HG03097 (cell line): Measurements from ENCODE around the gene ASMTL.
"Not testable (repeated sequence)": the region's sequence is repeated elsewhere in the genome, so short reads cannot be mapped to it uniquely, and the experiment has no call there.

Source experiments
- ATAC-seq: cut with Tn5 transposase; IDR thresholded peaks from one replicate; pipeline ENCODE4 v1.9.1; 2021; ENCODE audit not compliant: unreplicated experiment, low FRiP score

Gene ASMTL

DNA sequence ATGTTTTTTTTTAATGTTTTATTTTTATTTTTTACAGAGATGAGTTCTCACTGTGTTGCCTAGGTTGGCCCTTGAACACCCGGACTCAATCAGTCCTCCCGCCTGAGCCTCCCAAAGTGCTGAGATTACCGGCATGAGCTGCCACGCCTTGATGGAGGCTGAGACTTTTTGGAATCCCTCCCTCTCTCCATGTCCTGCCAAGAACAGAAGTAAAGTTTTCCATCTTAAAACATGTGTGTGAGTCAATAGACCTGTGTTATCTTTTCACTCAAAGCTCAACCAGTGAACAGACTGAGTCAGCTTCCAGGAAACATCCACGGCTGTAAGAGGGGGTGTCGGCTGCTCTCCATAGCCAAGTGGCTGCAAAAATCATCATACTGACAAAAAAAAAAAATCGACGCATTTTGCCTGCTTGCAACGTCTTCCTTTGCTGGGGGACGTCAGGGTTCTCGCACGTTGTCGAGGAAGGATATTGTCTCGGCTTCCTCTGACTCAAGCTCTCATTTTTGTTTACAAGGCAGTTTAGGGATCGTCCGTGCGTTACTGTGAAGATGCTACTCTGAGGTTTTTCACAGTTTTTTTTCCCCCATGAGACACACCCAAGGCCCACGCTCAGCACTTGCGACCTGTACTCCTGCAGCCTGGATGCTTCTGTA lies 10.0 kb upstream of the ASMTL start:
- no peak for ATAC-seq

DNA sequence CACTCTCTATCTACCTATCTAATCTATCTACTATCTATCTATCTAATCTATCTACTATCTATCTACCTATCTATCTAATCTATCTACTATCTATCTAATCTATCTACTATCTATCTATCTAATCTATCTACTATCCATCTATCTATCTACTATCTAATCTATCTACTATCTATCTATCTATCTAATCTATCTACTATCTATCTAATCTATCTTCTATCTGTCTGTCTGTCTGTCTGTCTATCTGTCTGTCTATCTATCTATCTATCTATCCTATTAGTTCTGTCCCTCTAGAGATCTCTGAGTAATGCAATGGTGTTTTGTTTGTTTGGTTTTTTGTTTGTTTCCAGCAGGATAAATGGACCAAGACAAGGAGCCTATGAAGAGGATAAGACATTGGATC lies 9.4 kb upstream of the ASMTL start:
- no peak for ATAC-seq

DNA sequence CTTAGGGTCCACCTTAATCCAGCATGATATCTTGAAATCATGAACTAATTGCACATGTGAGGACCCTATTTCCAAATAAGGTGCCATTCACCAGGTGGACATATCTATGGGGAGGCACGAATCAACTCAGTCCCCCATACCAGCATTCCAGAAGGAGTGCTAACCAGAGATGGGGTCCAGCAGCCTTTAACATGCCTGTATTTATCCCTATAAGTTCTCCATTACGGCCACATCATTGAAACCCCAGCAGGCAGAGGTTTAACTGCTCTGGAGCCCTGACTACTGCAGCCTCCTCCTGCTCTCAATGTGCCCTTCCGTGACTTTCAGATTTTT lies 3.2 kb upstream of the ASMTL start:
- no peak for ATAC-seq

DNA sequence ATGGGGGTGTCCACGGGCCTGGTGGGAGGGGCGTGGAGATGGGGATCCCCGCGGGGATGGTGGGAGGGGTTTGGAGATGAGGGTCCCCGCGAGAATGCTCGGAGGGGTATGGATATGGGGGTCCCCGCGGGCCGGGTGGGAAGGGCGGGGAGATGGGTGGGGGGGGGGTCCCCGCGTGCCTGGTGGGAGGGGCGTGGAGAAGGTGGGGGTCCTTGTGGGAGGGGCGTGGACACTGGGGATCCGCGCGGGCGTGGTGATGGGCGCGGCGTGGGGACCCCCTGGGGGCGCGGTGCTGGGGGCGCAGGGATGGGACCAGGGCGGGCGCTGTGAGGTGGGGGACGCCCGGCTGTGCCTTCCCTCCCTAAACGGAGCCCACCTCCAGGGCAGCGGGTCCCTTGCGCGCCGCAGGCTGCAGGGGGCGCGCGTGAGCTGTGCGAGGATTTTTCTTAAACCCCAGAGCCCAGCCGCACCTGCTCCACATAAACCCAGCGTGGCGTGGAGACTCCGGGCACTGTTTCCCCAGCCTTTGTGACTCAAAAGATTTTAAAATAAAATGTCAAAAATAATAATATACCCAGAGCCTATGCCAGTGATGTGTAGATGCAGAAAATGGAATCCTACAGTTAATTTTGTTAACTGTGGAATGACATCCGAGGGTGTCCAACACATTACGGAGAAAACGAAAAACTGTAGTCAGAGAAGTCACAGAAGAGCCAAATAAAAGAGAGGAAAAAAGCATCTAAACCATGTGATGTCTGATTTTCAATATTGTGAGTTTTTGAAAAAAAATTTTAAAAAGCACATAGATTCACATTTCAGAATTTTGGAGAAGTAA lies 1.5 kb upstream of the ASMTL start:
- ATAC-seq: peak; percentile 49

DNA sequence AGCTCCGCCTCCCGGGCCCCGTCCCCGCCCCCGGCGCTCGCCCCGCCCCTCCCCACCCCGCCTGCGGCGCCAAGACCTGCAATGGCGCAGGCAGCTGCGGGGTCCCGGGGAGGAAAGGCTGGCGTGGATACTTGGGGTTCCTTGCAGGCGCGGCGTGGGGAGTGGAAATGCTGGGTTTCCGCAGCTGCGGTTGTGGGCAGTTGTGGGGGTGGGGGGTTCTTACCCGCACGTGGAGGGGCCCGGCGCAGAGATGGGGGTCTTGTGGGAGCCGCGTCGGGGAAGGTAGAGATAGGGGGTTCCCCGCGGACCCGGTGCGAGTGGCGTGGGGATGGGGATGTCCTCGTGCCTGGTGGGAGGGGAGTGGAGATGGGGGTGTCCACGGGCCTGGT lies 680 bp upstream of the ASMTL start:
- ATAC-seq: peak; percentile 11

DNA sequence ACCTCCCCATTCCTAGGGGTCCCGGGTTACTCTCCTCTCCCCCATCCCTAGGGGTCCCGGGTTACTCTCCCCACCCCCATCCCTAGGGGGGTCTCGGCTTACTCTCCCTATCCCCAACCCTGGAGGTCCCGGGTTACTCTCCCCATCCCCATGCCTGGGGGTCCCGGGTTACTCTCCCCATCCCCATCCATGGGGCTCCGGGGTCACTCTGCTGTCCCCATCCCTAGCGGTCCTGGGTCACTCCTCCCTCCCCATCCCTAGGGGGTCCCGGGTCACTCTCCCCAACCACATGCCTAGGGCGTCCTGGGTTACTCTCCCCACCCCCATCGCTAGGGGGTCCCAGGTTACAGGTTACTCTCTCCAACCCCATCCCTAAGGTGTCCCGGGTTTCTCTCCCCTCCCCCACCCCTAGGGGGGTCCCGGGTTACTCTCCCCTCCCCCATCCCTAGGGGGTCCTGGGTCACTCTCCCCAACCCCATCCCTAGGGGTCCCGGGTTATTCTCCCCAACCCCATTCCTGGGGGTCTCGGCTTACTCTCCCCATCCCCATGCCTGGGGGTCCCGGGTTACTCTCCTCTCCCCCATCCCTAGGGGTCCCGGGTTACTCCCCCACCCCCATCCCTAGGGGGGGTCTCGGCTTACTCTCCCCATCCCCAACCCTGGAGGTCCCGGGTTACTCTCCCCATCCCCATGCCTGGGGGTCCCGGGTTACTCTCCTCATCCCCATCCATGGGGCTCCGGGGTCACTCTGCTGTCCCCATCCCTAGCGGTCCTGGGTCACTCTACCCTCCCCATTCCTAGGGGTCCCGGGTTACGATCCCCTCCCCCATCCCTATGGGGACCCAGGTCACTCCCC lies 821 bp downstream of the ASMTL start:
- ATAC-seq: no peak

DNA sequence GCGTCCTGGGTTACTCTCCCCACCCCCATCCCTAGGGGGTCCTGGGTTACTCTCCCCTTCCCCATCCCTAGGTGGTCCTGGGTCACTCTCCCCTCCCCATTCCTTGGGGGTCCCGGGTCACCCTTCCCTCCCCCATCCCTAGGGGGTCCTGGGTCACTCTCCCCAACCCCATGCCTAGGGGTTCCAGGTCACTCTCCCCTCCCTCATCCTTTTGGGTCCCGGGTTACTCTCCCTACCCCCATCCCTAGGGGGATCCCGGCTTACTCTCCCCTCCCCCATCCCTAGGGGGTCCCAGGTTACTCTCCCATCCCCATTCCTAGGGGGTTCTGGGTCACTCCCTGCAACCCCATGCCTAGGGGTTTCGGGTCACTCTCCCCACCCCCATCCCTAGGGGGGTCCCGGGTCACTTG lies 1.5 kb downstream of the ASMTL start:
- ATAC-seq: no peak

DNA sequence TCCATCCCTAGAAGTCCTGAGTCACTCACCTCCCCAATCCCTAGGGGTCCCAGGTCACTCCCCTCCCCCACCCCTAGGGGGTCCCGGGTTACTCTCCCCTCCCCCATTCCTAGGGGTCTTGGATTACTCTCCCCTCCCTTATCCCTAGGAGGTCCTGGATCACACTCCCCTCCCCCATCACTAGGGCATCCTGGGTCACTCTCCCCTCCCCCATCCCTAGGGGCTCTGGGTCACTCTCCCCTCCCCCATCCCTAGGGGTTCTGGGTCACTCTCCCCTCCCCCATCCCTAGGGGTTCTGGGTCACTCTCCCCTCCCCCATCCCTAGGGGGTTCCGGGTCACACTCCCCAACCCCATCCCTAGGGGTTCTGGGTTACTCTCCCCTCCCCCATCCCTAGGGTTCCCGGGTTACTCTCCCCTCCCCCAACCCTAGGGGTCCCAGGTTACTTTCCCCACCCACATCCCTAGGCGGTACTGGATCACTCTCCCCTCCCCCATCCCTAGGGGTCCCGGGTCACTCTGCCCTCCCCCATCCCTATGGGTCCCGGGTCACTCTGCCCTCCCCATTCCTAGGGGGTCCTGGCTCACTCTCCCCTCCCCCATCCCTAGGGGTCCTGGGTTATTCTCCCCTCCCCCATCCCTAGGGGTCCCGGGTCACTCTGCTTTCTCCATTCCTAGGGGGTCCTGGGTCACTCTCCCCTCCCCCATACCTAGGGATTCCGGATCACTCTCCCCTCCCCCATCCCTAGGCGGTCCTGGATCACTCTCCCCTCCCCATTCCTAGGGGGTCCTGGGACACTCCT lies 2.1 kb downstream of the ASMTL start:
- no peak for ATAC-seq

DNA sequence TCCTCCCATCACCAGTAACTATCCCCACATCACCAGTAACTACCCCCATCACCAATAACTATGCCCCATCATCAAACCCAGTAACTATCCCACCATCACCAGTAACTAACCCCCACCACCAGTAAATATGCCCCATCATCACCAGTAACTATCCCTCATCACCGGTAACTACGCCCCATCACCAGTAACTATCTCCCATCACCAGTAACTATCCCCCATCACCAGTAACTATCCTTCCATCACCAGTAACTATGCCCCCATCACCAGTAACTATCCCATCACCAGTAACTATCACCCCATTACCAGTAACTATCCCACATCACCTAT lies 2.9 kb downstream of the ASMTL start:
- ATAC-seq: no peak

DNA sequence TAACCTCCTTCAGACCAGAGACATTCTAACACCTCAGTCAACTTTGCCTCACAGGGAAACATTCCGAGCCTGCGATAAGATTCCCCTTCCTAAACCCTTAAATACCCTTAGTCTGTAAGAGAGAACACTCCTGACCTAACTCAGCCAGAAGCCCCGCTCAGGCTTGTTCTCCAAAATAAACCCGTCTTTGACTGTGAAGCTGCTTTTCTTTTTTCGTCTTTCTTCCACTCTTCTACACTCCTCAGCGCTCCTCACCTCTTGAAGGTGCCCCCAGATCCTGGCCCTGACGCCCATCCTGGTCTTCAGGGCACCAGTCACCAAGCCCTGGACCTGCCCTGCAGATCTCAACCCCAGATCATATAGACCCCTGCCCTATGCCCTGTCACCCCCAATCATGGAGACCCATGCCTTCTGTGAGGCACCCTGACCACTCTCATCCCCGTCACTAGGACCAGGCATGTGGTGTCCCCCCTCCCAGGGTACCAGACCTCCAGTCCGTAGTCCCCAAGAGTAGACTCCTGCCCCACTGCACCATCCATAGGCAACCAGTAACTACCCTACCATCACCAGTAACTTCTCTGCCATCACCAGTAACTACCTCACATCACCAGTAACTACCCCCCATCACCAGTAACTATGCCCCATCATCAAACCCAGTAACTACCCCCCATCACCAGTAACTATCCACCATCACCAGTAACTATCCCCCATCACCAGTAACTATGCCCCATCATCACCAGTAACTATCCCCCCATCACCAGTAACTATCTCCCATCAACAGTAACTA lies 3.5 kb downstream of the ASMTL start:
- ATAC-seq: no peak

DNA sequence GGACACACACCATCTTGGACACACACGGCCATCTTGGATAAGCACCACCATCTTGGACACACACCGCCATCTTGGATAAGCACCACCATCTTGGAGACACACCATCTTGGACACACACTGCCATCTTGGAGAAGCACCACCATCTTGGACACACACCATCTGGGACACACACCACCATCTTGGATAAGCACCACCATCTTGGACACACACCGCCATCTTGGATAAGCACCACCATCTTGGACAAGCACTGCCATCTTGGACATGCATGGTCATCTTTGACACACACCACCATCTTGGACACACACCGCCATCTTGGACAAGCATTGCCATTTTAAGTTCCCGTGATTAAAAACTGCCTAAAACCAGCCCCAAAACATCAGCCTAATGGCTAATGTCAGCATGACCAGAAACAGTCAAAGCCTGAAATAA lies 4.1 kb downstream of the ASMTL start:
- ATAC-seq: not testable (repeated sequence)

DNA sequence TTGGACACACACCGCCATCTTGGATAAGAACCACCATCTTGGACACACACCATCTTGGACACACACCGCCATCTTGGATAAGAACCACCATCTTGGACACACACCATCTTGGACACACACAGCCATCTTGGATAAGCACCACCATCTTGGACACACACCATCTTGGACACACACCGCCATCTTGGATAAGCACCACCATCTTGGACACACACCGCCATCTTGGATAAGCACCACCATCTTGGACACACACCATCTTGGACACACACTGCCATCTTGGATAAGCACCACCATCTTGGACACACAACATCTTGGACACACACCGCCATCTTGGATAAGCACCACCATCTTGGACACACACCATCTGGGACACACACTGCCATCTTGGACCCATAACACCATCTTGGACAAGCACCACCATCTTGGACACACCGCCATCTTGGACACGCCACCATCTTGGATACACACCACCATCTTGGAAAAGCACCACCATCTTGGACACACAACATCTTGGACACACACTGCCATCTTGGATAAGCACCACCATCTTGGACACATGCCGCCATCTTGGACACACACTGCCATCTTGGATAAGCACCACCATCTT lies 4.6 kb downstream of the ASMTL start:
- ATAC-seq: not testable (repeated sequence)

DNA sequence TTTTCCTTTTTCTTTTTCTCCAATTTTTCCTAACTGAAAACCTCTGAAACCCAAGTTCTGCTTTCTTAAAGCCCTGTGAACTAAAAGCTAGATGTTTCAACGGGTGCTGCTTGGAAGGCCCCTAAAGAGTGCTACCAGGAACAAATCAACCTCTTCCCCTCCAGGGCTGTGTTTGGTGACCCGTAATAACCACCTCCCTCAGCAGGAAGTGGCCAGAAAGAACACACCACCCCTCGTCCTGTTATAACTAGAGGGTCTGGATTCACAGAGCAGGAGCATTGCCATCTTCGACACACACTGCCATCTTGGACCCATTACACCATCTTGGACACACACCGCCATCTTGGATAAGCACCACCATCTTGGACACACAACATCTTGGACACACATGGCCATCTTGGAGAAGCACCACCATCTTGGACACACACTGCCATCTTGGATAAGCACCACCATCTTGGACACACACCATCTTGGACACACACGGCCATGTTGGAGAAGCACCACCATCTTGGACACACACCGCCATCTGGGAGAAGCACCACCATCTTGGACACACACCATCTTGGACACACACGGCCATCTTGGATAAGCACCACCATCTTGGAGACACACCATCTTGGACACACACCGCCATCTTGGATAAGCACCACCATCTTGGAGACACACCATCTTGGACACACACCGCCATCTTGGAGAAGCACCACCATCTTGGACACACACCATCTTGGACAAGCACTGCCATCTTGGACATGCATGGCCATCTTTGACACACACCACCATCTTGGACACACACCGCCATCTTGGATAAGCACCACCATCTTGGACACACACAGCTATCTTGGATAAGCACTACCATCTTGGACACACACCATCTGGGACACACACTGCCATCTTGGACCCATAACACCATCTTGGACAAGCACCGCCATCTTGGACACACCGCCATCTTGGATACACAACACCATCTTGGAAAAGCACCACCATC lies 5.4 kb downstream of the ASMTL start:
- peak; percentile 54 for ATAC-seq

DNA sequence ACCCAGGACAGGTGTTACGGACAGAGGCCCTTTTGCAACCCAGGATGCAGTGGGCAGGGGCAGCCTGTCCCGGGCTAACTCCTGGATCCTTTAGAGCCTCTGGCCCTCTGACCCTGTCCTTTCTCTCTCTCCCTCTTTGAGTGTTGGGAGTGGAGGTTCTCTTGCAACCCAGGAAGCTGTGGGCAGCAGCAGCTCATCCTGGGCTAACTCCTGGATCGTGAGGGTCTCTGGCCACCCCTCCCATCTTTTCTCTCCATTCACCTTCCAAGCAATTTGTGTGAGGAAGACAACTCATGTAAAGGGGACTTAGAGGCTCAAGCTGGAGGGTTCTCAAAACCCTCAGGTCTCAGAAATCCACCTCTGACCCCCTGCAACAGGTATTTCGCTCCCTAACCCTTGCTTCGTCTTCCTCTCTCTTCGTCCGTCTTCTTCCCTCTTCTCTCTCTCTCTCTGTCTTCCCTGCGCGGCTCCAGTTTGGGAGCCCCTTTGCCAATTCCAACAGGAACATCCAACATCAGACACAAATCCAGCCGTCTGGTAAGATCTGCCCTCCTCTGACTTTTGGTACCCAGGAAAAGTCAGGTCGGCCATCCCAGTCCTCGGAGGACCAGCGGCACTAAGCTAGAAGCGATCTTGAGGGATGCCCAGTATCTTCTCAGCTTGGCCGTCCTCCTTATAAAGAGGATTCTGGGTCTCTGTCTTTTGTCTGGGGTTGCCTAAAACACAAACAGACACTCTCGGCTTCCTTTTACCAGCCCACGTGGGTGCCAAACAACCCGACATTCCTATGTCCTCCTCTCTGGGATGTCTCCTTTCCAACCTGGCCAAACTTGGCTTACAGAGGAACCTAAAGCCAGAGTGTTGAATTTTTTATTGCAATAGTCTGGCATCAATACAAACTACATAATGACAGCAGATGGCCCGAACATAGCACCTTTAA lies 7.9 kb downstream of the ASMTL start:
- ATAC-seq: no peak

DNA sequence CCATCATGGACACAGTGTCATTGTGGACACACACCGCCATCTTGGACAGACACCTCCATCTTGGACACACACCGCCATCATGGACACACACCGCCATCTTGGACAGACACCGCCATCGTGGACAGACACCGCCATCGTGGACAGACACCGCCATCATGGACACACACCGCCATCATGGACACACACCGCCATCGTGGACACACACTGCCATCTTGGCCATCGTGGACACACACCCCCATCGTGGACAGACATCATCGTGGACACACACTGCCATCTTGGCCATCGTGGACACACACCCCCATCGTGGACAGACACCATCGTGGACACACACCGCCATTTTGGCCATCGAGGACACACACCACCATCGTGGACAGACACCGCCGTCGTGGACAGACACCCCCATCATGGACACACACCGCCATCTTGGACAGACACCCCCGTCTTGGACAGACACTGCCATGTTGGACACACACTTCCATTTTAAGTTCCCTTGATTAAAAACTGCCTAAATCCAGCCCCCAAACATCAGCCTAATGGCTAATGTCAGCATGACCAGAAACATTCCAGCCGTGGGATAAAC lies 9.1 kb downstream of the ASMTL start:
- no peak for ATAC-seq

DNA sequence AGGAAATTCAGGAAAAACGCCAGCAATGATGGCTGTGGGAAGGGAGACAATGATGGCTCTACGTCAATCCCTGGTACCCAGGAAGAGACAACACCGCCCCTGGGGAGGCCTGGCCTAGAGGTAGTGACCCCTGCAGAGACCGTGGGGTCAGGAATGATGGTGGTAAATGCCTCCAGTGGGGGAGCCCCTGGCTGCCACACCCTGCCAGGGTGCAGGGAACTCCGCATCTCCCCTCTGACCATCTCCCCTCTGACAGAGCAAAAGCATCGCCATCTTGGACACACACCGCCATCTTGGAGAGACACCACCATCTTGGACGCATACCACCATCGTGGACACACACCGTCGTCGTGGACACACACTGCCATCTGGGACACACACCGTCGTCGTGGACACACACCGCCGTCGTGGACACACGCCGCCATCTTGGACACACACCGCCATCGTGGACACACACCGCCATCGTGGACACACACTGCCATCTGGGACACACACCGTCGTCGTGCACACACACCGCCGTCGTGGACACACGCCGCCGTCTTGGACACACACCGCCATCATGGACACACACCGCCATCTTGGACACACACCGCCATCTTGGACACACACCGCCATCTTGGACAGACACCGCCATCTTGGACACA lies 9.9 kb downstream of the ASMTL start:
- ATAC-seq: no peak
